ENCODE data around the gene CACNB4.

The CACNB4 gene

GRCh38 chr2:151791545-151791944 lies 307.3 kb downstream of the CACNB4 start:
- DNase-seq (ENCODE audit: low read depth, low spot score), result no peak
- Histone ChIP-seq H3K27ac (ENCODE audit: low read length) (no peak overlapping the region), H3K4me3 (ENCODE audit: low read length) (no peak overlapping the region), H3K9me3 (ENCODE audit: control insufficient read depth, insufficient read depth, low read length) (no peaks in the 10 kb centered on the region), H3K4me1 (ENCODE audit: control insufficient read depth, insufficient read depth, low read length) (no peaks in the 10 kb centered on the region), H3K36me3 (ENCODE audit: control insufficient read depth, insufficient read depth, low read length) (no peaks in the 10 kb centered on the region; the same call in 1 of the 2 replicates), H3K27me3 (ENCODE audit: control insufficient read depth, insufficient read depth, low read length) (no peaks in the 10 kb centered on the region)
- no CpG with 5 or more reads among the region's 3 CpGs for WGBS (ENCODE audit: insufficient coverage, insufficient read length)

- Histone ChIP-seq H3K4me3 (ENCODE audit: low read length) (no peak overlapping the region), H3K4me1 (ENCODE audit: control insufficient read depth, insufficient read depth, low read length) (no peaks in the 10 kb centered on the region), H3K9me3 (ENCODE audit: control insufficient read depth, insufficient read depth, low read length) (no peaks in the 10 kb centered on the region), H3K36me3 (ENCODE audit: control insufficient read depth, insufficient read depth, low read length) (no peaks in the 10 kb centered on the region; the same call in 1 of the 2 replicates), H3K27ac (ENCODE audit: low read length) (no peak overlapping the region), H3K27me3 (ENCODE audit: control insufficient read depth, insufficient read depth, low read length) (no peaks in the 10 kb centered on the region)
- WGBS (ENCODE audit: insufficient coverage, insufficient read length), result no CpG with 5 or more reads among the region's 1 CpG
- no peak for DNase-seq (ENCODE audit: low read depth, low spot score)
These were observed 308.2 kb downstream of the CACNB4 start for GRCh38 chr2:151790689-151791088.

GRCh38 chr2:151789055-151789834 lies 309.6 kb downstream of the CACNB4 start:
- no peak overlapping the region for H3K4me3 ChIP-seq (ENCODE audit: low read length)
- no CpG with 5 or more reads among the region's 4 CpGs for WGBS (ENCODE audit: insufficient coverage, insufficient read length)
- DNase-seq (ENCODE audit: low read depth, low spot score), result no peak

GRCh38 chr2:151786483-151786882 lies 312.4 kb downstream of the CACNB4 start:
- H3K27ac ChIP-seq (ENCODE audit: low read length), result no peak overlapping the region
- DNase-seq (ENCODE audit: low read depth, low spot score), result no peak
- no peak overlapping the region for H3K4me3 ChIP-seq (ENCODE audit: low read length)
- no peaks in the 10 kb centered on the region for H3K27me3 ChIP-seq (ENCODE audit: control insufficient read depth, insufficient read depth, low read length)
- no peaks in the 10 kb centered on the region for H3K9me3 ChIP-seq (ENCODE audit: control insufficient read depth, insufficient read depth, low read length)
- peaks cover 3% of the 10 kb centered on the region; the same call in 1 of the 2 replicates for H3K36me3 ChIP-seq (ENCODE audit: control insufficient read depth, insufficient read depth, low read length)
- H3K4me1 ChIP-seq (ENCODE audit: control insufficient read depth, insufficient read depth, low read length), result no peaks in the 10 kb centered on the region
- WGBS (ENCODE audit: insufficient coverage, insufficient read length), result no CpG with 5 or more reads among the region's 1 CpG

More at GRCh38 chr2:151789055-151789834, 309.6 kb downstream of the CACNB4 start:
- Histone ChIP-seq H3K9me3 (ENCODE audit: control insufficient read depth, insufficient read depth, low read length) (no peaks in the 10 kb centered on the region), H3K36me3 (ENCODE audit: control insufficient read depth, insufficient read depth, low read length) (peaks cover 3% of the 10 kb centered on the region; the same call in 1 of the 2 replicates), H3K27ac (ENCODE audit: low read length) (no peak overlapping the region), H3K27me3 (ENCODE audit: control insufficient read depth, insufficient read depth, low read length) (no peaks in the 10 kb centered on the region), H3K4me1 (ENCODE audit: control insufficient read depth, insufficient read depth, low read length) (no peaks in the 10 kb centered on the region)

GRCh38 chr2:151786077-151786476 lies 312.8 kb downstream of the CACNB4 start:
- no CpG with 5 or more reads among the region's 5 CpGs for WGBS (ENCODE audit: insufficient coverage, insufficient read length)
- Histone ChIP-seq H3K4me1 (ENCODE audit: control insufficient read depth, insufficient read depth, low read length) (no peaks in the 10 kb centered on the region), H3K27me3 (ENCODE audit: control insufficient read depth, insufficient read depth, low read length) (no peaks in the 10 kb centered on the region), H3K9me3 (ENCODE audit: control insufficient read depth, insufficient read depth, low read length) (no peaks in the 10 kb centered on the region), H3K36me3 (ENCODE audit: control insufficient read depth, insufficient read depth, low read length) (peaks cover 3% of the 10 kb centered on the region; the same call in 1 of the 2 replicates), H3K4me3 (ENCODE audit: low read length) (no peak overlapping the region), H3K27ac (ENCODE audit: low read length) (no peak overlapping the region)
- DNase-seq (ENCODE audit: low read depth, low spot score), result no peak

- no peaks in the 10 kb centered on the region for H3K4me1 ChIP-seq (ENCODE audit: control insufficient read depth, insufficient read depth, low read length)
- H3K27ac ChIP-seq (ENCODE audit: low read length), result no peak overlapping the region
- WGBS (ENCODE audit: insufficient coverage, insufficient read length), result no CpG with 5 or more reads among the region's 2 CpGs
- H3K9me3 ChIP-seq (ENCODE audit: control insufficient read depth, insufficient read depth, low read length), result no peaks in the 10 kb centered on the region
- H3K27me3 ChIP-seq (ENCODE audit: control insufficient read depth, insufficient read depth, low read length), result no peaks in the 10 kb centered on the region
- no peak overlapping the region for H3K4me3 ChIP-seq (ENCODE audit: low read length)
- H3K36me3 ChIP-seq (ENCODE audit: control insufficient read depth, insufficient read depth, low read length), result peaks cover 3% of the 10 kb centered on the region; the same call in 1 of the 2 replicates
- no peak for DNase-seq (ENCODE audit: low read depth, low spot score)
These were observed 315.7 kb downstream of the CACNB4 start for GRCh38 chr2:151783133-151783520.

All from iPS DF 6.9 (cell line).